IMR-90 (cell line): ENCODE measurements around the gene LYZL6.

ENCODE experiments used
- BHLHE40 ChIP-seq: fragments of 150-350 bp; IDR thresholded peaks from 2 replicates; pipeline ENCODE4 v1.6.1; 2016; ENCODE audit warnings: mild to moderate bottlenecking, low read depth, low read length
- CEBPB ChIP-seq: IDR thresholded peaks from 2 replicates; pipeline ENCODE4 v1.6.1; 2012; ENCODE audit warnings: low read depth, low read length, improper control_type of control experiment
- CHD1 ChIP-seq: IDR thresholded peaks from 2 replicates; pipeline ENCODE4 v1.6.1; 2012; ENCODE audit warnings: low read depth, low read length, improper control_type of control experiment
- CTCF ChIP-seq: conservative IDR thresholded peaks from 2 replicates; pipeline ENCODE4 v1.5.1; 2012; ENCODE audit warnings: mild to moderate bottlenecking, low read depth, low read length, improper control_type of control experiment
- NFE2L2 ChIP-seq: fragments of 150-350 bp; IDR thresholded peaks from 2 replicates; pipeline ENCODE4 v1.6.1; 2016; ENCODE audit warnings: low read depth, mild to moderate bottlenecking, low read length
- POLR2A ChIP-seq: IDR thresholded peaks from 2 replicates; pipeline ENCODE4 v1.6.1; 2012; ENCODE audit warnings: mild to moderate bottlenecking, low read depth, low read length
- RAD21 ChIP-seq: IDR thresholded peaks from 2 replicates; pipeline ENCODE4 v1.6.1; 2012; ENCODE audit warnings: low read length, improper control_type of control experiment
- SMC3 ChIP-seq: fragments of 150-350 bp; IDR thresholded peaks from 2 replicates; pipeline ENCODE4 v1.6.1; 2016; ENCODE audit warnings: low read depth, mild to moderate bottlenecking, antibody characterized with exemption, low read length, moderate library complexity
- USF2 ChIP-seq: fragments of 150-350 bp; IDR thresholded peaks from 2 replicates; pipeline ENCODE4 v1.6.1; 2017; ENCODE audit warnings: mild to moderate bottlenecking, antibody characterized with exemption, low read length, low read depth

- no peak for TF ChIP-seq CTCF
- TF ChIP-seq POLR2A: no peak
- TF ChIP-seq CHD1: no peak
- no peak for TF ChIP-seq USF2
- no peak for TF ChIP-seq RAD21
- TF ChIP-seq NFE2L2: no peak
- TF ChIP-seq CEBPB: no peak
- TF ChIP-seq SMC3: no peak
- no peak for TF ChIP-seq BHLHE40
These were observed 51.1 kb downstream of the LYZL6 start for GRCh38 chr17:35892091-35893035.
